ENCODE results near the gene HSF5. TPM values are rescaled to one million over a fixed set of nuclear protein-coding genes. Genes with fewer than 3 reads are reported as not detected.

HSF5 gene
- total RNA-seq, 1 experiment from 2014 or later = not detected

DNA sequence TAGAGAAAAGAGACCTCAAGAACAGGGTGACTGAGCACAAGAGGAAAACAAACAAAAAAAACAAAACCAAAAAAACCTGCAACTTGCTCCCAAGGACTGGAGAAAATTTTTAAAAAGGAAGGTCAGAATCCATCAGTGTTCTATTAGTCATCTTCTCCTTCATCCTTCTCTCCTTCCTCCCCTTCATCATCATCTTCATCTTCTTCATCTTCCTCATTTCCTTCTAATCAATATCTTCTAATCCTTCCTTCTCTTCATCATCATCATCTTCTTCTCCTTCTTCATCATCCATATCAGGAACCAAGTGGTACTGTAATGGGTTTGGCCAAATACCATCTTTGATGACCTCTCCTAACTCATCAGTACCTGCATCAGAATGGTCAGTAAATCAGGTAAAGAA, 12.2 kb downstream of the HSF5 start:
- H3K9me3 ChIP-seq (ENCODE audit: control insufficient read depth, low read depth, low read length) = no peaks in the 10 kb centered on the region
- no peak overlapping the region for H2AFZ ChIP-seq (ENCODE audit: low read length)
- no peak overlapping the region for H2BK5ac ChIP-seq (ENCODE audit: insufficient read length, low read length)
- H3K36me3 Mint-ChIP-seq (ENCODE audit: insufficient read depth in 1 of 3, low read depth in 3 of 3) = no peaks in the 10 kb centered on the region
- DNase-seq = no peak
- H2BK120ac ChIP-seq (ENCODE audit: low read depth, low read length, poor library complexity, severe bottlenecking) = no peak overlapping the region
- H3T11ph ChIP-seq (ENCODE audit: low read length) = no peak overlapping the region
- H3K9ac ChIP-seq (ENCODE audit: extremely low read depth, insufficient read length, low read length) = no peak overlapping the region
- H4K5ac ChIP-seq (ENCODE audit: insufficient read length, low read depth, low read length) = no peak overlapping the region
- no peak overlapping the region for H2BK15ac ChIP-seq (ENCODE audit: low read depth, low read length)
- no peak overlapping the region for H3K27ac Mint-ChIP-seq
- H3K9me3 Mint-ChIP-seq = no peaks in the 10 kb centered on the region
- H3K23ac ChIP-seq (ENCODE audit: insufficient read length, low read depth, low read length) = no peak overlapping the region
- H3K14ac ChIP-seq (ENCODE audit: insufficient read depth, low read length) = no peak overlapping the region
- H3K4me1 ChIP-seq (ENCODE audit: insufficient read depth, low read length) = no peaks in the 10 kb centered on the region
- peaks cover 5% of the 10 kb centered on the region; the same call in 1 of the 2 replicates for H3K27me3 Mint-ChIP-seq (ENCODE audit: low read depth)
- H3K4me2 ChIP-seq (ENCODE audit: insufficient read depth, insufficient read length, low read length) = no peak overlapping the region
- no peak overlapping the region for H3K4me3 Mint-ChIP-seq
- no peak overlapping the region for H3K27ac ChIP-seq (ENCODE audit: insufficient read length, low read depth, low read length)
- H2BK12ac ChIP-seq (ENCODE audit: insufficient read length, low read depth, low read length) = no peak overlapping the region
- no peak overlapping the region for H3K4ac ChIP-seq (ENCODE audit: low read depth, low read length)
- no peak overlapping the region for H4K91ac ChIP-seq (ENCODE audit: insufficient read length, low read depth, low read length)
- H2AK5ac ChIP-seq (ENCODE audit: insufficient read length, low read length) = no peak overlapping the region
- TF ChIP-seq, protein P1, sequence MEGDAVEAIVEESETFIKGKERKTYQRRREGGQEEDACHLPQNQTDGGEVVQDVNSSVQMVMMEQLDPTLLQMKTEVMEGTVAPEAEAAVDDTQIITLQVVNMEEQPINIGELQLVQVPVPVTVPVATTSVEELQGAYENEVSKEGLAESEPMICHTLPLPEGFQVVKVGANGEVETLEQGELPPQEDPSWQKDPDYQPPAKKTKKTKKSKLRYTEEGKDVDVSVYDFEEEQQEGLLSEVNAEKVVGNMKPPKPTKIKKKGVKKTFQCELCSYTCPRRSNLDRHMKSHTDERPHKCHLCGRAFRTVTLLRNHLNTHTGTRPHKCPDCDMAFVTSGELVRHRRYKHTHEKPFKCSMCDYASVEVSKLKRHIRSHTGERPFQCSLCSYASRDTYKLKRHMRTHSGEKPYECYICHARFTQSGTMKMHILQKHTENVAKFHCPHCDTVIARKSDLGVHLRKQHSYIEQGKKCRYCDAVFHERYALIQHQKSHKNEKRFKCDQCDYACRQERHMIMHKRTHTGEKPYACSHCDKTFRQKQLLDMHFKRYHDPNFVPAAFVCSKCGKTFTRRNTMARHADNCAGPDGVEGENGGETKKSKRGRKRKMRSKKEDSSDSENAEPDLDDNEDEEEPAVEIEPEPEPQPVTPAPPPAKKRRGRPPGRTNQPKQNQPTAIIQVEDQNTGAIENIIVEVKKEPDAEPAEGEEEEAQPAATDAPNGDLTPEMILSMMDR (conservative IDR thresholded peaks at IDR 0.05) = no peak
- no peak overlapping the region for H2BK20ac ChIP-seq (ENCODE audit: low read depth, low read length, poor library complexity, severe bottlenecking)
- H4K20me1 ChIP-seq (ENCODE audit: control insufficient read depth, insufficient read depth, insufficient read length) = no peaks in the 10 kb centered on the region
- no peaks in the 10 kb centered on the region for H3K79me2 ChIP-seq (ENCODE audit: insufficient read depth, low read length)
- H3K4me1 Mint-ChIP-seq = no peaks in the 10 kb centered on the region; a peak in 1 of 4 replicates
- no peak overlapping the region for H4K8ac ChIP-seq (replicated peaks; ENCODE audit: insufficient read length, low read depth, low read length)
- no peak overlapping the region for H3K18ac ChIP-seq (ENCODE audit: insufficient read length, low read depth, low read length)
- H3K56ac ChIP-seq (ENCODE audit: insufficient read length, low read depth, low read length) = no peak overlapping the region
- no peaks in the 10 kb centered on the region for H3K23me2 ChIP-seq (ENCODE audit: insufficient read length, low read depth, low read length, poor library complexity, severe bottlenecking)
- no peaks in the 10 kb centered on the region for H3K27me3 ChIP-seq (ENCODE audit: insufficient read depth, low read length)
- H3K79me1 ChIP-seq (ENCODE audit: insufficient read depth, low read depth, low read length, poor library complexity, severe bottlenecking) = no peaks in the 10 kb centered on the region

Measured in H9 (cell line).